Measurements from ENCODE around the gene CTDSP2. TPM values are rescaled to one million over a fixed set of nuclear protein-coding genes. Genes with fewer than 3 reads are reported as not detected.
"Not testable (repeated sequence)": the region's sequence is repeated elsewhere in the genome, so short reads cannot be mapped to it uniquely, and the experiment has no call there.

CTDSP2 gene, protein sequence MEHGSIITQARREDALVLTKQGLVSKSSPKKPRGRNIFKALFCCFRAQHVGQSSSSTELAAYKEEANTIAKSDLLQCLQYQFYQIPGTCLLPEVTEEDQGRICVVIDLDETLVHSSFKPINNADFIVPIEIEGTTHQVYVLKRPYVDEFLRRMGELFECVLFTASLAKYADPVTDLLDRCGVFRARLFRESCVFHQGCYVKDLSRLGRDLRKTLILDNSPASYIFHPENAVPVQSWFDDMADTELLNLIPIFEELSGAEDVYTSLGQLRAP
- polyA plus RNA-seq (ENCODE audit: insufficient read depth in 1 of 5, insufficient read length in 5 of 5, low replicate concordance in 1 of 5): 100 to 1,000 TPM; 256 to 312 (median 291) TPM
- long read RNA-seq, donor 1, full-length matches to known transcripts: 47 of 82 reads
- long read RNA-seq, donor 1, partial matches to known transcripts: 35 of 82 reads
- long read RNA-seq, donor 1, other reads (novel, unspliced or antisense): 0 of 82 reads
- long read RNA-seq, donor 2, full-length matches to known transcripts: 21 of 31 reads
- long read RNA-seq, donor 2, partial matches to known transcripts: 10 of 31 reads
- long read RNA-seq, donor 2, other reads (novel, unspliced or antisense): 0 of 31 reads
- long read RNA-seq, donor 3, full-length matches to known transcripts: 18 of 51 reads
- long read RNA-seq, donor 3, partial matches to known transcripts: 33 of 51 reads
- long read RNA-seq, donor 3, other reads (novel, unspliced or antisense): 0 of 51 reads
- long read RNA-seq, donor 4, full-length matches to known transcripts: 21 of 34 reads
- long read RNA-seq, donor 4, partial matches to known transcripts: 13 of 34 reads
- long read RNA-seq, donor 4, other reads (novel, unspliced or antisense): 0 of 34 reads
- long read RNA-seq, donor 5, full-length matches to known transcripts: 42 of 91 reads
- long read RNA-seq, donor 5, partial matches to known transcripts: 43 of 91 reads
- long read RNA-seq, donor 5, other reads (novel, unspliced or antisense): 6 of 91 reads
- long read RNA-seq, donor 6, full-length matches to known transcripts: 46 of 71 reads
- long read RNA-seq, donor 6, partial matches to known transcripts: 20 of 71 reads
- long read RNA-seq, donor 6, other reads (novel, unspliced or antisense): 5 of 71 reads
- long read RNA-seq, donor 7, full-length matches to known transcripts: 40 of 68 reads
- long read RNA-seq, donor 7, partial matches to known transcripts: 21 of 68 reads
- long read RNA-seq, donor 7, other reads (novel, unspliced or antisense): 7 of 68 reads
- long read RNA-seq, donor 8, full-length matches to known transcripts: 10 of 10 reads
- long read RNA-seq, donor 8, partial matches to known transcripts: 0 of 10 reads
- long read RNA-seq, donor 8, other reads (novel, unspliced or antisense): 0 of 10 reads

DNA sequence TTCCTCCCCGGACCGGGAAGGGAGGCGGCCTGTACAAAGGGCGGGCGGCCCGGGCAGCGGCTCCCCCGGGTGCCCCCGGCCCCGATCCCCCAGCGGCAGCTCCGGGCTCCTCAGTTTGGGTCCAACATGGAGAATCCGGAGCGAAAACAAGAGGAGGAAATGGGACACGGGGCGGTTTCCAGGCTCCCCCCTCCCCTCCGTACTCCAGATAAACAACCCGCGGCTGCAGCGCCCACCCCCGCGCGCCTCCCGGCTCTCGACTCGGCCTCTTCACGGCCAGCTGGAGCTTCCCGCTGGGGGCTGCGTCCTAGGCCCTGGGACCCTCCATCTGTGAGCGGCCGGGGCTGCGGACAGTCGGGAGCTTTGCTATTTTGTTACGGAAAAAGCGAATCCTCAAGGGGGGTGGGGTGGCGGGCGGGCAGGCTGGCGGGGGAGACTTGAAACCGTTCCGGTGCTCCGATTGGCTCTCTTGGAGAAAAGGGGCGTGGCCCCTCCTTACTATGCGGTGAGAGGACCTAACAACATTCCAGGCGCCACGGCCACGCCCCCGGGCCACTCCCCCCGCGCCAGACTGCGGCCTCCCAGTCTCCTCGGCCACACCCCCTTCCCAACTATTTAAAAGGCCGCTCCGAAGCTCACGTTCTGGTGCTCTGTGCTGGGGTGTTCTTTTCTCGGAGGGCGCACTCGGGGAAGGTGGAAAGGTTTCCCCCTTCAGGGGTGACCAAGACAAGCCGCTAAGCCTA is at the start of gene CTDSP2:
TSS of gene CTDSP2 (minus strand) at position 153 of the 743 bp plus-strand sequence. CDS start 294 bp downstream, outside the sequence.
- DNase-seq: peak; percentile 98

DNA sequence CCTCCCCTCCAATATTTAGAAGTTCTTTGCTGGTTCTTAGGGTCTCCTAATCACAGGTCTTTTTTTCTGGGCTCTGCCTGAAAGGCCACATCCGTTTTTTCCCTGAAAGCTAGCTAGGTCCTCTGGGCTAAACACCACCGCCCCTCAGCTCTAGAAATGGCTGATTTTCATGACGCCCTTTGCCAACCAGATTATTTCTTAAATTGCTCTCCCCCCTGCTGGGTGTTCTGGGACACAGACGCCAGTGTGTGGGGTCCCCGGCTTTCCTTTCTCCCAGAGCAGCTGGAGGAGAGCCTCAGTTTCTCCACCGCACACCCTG is 49.5 kb upstream of the CTDSP2 start:
- peak; percentile 64 to 74 for DNase-seq

DNA sequence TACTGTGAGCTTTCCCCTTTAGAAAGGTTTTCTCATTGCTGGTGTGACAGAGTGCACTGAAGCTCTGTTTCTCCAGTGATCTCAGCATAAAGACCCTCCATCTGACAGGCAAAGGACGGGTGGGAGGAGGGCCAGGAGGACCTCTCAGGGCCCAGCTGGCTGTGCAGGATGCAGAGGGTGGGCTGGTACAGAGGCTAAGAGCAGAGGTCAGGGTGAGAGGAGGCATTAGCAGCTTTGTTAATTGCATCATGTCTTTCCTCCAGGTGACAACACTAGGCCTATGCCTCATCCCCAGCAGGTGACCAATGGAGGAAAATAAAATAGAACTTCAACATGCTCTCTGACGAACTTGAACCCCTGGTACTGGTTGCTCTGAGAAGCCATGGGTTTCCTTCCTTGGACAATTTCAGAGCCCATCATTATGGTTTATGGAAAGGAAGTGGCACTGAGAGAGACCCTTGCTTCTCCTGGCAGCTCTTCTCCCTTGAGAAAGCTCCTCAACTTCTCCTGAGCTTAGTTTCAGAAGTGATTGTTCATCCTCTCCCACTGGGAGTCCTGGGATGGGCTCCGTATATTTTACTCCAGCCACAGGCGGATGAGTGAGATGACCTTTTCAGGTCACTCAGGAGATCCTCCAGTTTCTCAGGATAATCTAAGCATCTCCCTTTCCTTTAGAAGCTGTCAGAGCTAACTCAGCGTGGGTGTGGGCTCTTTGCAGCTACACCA is 49.0 kb upstream of the CTDSP2 start:
- DNase-seq: no peak

DNA sequence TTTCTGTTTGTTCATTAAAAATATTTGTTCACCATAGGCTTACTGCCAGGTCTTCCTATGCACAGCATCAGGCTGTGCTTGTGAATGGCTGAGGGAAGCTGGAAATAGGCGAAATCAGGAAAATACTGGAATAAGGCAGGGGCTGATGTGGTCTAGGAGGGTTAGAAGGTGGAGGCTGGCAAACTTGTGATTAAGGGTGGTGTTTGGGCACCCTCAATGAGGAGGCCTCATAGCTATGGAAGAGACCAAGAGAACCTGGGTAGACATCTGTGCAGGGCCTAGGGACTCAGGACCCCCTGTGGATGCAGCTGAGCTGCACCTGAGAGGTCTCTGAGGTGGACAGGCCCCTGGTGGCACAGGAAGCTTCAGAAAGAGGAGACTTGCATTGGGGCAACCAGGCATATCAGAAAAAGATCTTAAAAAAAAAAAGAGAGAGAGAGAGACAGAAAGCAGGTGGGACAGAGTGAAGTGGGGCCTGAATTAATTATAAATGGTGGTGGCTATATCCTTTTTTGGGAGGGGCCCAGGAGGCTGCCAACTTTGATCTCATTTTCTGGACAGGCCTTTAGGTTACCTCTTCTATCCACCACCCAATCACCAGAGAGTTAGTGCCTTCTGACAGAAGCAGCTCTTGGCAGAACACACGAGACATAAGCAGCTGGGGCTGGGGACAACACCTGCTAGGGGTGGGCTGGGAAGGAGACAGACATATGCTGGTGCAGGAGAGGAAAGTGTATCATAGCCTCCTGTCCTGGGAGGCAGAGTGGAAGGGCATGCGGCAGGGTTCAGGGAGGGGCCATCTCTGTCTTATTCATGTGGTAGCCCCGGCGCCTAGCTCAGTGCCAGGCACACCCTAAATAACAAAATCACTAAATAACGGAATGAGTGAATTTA is 48.1 kb upstream of the CTDSP2 start:
- no peak for DNase-seq

DNA sequence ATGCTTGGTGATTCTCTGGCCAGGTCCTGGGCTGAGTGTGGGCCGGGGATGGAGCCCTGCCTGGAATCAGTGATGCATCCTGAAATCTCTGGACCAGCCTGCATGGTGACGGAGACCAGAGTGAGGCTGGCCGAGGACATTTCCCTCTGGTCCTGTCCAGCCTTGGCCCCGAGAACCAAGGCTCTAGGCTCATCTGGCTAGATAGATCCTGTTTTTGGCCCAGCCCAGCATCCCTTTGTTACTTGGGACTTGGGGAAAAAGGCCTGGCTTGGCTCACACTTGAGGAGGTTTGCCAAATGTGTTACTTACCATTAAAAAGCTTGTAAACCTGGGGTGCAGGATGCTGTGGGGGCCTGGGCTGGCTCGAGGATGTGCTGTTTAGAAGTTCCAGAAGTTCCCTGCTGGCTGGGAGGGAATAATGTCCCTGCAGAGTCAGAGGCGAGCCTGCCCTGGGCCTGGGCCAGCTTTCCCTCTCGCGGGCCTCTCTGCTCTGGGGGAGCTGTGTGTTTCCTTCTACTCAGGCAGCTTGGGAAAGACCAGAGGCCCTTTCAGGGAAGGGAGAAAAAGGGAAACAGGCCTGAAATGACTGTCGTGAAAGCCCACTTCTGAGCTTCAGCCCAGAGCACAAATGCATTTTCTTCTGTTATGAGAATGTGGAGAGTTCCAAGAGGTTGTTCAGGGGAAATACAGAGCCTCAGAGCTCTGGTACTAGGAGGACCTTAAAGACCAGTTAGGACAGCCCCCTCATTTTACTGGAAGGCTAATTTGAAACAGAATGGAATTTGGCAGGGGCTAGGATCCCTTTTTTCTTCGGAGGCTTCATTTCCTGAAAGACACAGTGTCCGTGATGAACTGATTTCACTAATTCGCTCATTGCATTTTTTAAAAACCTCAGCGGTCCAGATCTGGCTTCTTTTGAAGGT is 47.2 kb upstream of the CTDSP2 start:
- peak; percentile 97 to 98 for DNase-seq

DNA sequence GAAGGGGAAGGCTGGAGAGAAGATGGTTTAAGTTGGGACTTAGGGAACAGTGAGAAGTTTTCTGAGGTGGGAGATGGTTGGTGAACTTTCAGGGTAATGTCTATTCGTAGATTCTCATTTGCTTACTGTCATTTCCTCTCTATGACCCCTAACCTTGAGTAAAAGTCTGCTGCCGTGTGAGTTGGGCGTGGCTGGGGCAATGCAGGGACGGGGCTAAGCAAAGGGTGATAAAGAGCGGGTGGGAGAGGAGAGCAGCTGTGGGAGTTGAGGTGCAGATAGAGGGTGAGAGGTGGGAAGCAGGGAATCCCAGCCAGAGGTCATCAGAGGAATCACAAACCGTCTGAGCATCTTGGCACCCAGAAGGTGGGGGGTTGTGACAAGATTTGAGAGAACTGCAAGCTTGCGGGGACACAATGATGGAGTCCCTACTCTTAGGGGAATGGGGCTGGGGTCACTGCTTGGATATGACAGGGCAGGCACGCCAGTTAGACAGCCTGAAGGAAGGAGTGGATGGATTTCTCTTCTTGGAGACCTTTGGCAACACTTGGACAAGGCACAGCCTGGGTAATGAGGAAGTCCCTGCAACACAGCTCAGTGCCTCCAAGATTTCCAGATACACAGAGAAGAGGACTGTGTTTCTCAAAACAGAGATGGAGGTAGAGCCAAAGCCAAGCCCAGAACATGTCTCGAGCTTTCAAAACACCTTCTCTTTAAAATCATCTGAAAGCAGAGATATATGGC is 45.9 kb upstream of the CTDSP2 start:
- DNase-seq: no peak

DNA sequence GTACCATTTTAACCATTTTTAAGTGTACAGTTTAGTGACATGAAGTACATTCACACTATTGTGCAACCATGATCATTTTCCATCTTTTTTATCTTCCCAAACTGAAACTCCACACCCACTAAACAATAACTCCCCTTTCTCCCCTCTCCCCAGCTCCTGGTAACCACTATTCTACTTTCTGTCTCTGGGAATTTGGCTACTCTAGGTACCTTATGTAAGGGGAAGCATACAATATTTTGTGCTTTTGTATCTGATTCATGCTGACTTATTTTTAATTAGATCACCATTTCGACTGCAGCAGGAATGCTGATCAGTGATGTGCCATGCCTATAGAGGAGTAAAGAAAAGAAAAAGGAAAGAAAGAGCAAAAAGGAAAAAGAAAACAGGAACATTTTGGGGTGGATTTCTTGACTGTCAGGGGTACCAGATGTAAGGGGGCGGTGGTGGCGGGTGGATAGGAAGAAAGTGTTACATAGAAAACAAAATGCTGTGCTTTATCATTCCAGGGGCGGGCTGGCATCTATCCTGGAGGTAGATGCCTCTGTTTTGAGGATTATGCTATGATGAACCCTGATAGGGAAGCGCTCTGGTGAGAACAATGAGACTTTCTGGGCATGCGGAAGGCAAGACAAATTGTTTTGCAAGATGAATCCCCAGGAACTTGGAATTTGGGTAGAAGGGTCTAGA is 45.2 kb upstream of the CTDSP2 start:
- no peak for DNase-seq

DNA sequence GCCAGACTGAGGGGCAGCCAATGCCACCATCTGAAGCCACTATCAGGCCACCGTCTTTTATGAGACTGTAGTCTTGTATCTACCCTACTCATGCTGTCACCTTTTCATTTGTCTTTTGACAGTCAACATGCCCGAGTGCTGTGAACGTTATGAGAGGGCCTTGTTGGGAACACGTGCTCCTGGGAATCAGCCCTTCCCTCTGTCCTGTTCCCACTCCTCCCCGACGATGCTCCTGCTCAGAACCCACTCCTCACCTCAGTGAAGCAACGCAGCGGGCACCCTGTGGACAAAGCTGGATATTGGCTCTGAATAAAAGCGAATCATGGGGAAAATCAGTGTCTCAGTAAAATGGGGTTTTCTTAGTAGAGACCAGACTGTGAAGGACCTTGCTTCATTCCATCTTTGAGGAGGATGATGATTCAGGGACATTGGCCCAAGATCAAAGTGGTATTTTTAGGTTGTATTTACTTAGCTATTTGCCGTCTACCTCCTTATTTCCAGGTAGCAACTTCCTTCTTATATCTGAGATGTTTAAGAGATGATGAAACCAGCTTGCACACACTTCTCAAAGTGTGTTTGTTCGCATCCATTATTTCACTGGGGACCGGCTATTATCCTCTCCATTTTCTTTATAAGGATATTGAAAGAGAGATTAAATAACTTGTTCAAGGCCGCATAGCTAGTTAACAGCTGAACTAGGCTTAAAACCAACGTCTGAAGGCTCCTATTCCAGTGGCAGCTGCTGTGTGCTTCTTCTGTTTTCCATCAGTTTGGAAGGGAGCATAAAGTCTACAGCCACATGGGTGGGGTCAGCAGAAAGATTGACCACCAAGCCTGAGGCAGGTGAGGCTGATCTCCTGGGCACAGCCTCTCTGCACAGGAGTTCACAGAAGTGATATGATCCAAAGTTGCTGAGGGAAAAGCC is 43.9 kb upstream of the CTDSP2 start:
- DNase-seq: no peak

DNA sequence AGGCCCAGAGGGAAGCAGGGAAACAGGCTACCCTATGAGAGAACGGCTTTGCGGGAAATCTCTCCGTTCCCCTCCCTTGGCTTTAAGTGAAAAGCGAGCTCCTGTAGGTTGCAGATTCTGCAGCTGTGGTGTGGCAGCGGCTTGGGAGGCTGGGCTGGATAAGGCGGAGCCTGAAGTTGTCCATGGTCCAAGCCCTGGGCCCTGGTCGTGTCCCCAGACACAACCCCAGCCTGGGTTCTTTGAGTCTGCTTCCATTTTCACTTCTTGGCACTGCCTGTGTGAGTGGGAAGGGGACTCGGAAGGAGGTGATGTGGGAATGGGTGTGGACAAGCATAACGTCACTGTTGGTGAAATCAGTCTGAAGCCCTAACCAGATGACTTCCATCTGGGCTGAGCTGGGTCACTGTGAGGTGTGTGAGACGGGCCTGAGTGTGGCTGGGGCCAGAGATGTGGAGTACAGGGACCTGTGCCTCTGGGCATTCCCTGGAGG is 43.0 kb upstream of the CTDSP2 start:
- peak; percentile 79 to 88 for DNase-seq

DNA sequence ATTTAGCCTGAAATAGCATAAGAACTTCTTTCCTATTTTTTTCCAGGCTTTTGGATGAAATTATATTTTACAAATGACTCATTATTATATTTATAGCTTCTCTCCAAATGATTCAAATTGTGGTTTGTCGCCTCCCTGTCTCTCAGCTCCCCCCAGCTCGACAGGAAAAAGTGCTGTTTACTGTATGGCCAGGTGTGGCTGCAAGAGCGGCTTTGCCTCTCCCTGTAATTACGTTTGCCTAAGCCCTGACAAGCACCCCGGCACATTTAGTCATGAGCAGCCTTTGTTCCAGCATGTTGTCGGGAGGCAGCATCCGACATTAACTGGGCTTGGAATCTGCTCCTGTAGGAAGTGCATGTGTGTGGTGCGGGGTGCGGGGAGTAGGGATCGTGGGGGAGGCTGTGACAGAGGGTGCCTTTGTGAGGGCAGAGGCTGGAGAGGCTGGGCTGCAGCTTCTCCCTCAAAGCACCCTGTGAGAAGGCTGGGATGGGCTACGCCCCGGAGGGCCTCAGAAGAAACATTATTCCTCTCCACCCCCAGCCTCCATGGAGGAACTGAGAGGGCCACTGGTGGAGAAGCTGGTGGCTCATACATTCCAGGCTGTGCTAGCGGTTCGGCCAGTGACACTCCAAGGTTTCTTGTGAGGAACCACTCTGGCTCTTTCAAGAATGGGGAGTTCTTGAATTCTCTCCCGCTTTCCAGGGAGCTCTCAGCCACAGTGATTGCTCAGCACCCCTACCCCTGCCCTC is 42.1 kb upstream of the CTDSP2 start:
- DNase-seq: no peak

DNA sequence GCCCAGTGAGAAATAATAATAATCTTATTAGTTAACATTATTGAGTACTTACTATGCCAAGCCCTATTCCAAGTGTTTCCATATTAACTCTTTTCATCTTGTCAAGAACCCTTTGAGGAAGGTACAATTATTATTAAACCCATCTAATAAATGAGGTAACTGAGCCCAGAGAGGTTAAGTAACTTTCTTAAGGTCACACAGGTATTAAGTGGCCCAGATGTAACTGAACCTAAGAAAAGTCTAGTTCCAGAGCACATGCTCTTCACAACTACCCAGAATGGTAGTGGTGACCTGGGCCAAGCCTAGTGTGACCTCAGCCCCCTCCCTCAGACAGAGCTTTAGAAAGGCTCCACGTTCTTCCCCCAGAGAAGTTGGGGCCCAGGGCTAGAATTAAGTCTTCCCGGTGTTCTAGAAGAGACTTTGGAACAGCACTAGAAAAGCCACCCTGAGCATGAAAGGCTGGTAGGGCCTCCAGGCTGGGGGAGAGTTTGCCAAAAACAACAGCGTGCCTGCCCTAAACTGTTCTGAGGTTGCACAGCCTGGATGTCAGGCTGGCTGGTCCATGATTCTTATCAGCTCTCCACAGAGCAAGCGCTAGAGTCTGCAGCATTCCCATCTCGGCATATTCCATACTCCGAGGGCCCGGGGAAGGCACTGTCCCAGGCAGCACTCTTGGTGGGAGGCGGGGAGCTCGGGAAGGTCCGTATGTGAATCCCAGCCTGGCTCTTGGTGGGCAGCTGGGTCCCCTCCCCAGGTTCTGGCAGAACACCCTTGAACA is 41.3 kb upstream of the CTDSP2 start:
- DNase-seq: no peak

DNA sequence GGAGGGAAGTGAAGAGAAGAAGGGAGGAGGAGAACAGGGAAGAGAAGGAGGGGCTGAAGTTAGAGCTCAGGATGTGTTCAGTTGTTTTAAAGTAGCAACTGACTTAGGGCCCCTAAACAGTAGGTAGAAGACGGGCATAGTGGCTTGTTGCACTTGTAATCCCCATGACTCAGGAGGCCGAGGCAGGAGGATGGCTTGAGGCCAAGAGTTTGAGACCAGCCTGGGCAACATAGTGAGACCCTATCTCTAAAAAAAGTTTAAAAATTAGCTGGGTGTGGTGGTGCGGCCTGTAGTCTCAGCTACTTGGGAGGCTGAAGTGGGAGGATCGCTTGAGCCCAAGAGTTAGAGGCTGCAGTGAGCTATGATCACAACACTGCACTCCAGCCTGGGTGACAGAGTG is 40.4 kb upstream of the CTDSP2 start:
- DNase-seq: not testable (repeated sequence)

DNA sequence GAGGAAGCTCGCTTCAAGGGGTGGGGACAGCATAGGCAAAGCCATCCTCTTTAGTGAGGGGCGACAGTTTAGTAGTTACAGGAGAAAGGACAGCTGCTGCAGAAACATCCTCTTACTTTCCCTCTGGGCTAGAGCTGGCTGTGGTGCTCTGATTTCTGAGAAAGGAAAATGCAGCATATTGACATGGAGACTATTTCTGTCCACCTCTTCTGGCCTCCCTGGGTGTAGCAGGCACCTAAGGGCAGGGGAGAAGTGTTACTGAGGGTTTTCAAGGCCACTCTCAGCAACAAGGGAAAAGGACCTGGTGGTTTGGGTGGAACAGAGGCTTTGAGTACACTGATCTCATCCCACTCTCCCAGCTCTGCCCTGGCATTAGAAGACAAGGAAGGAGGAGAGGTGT is 40.0 kb upstream of the CTDSP2 start:
- no peak for DNase-seq

DNA sequence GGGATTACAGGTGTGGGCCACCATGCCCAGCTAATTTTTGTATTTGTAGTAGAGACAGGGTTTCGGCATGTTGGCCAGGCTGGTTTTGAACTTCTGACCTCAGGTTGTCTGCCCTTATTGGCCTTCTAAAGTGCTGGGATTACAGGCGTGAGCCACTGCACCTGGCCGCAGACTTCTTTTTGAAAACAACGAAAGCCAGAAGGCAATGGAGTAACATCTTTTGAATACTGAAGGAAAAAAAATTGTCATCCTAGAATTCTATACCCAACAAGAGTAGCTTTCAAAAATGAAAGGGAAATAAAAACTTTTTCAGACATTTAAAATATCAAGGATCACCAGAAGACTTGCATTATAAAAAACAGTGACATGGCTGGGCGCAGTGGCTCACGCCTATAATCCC is 38.7 kb upstream of the CTDSP2 start:
- DNase-seq: no peak

All from right lung (tissue), 10 donors.